Cardiac muscle cell (in vitro differentiated cells and primary cell): ENCODE measurements around the gene ST3GAL3. TPM values are rescaled to one million over a fixed set of nuclear protein-coding genes. Genes with fewer than 3 reads are reported as not detected.

Source experiments
- DNase-seq, 2 donors: peaks; one replicate each; pipeline versions ENCODE4 v3.0.0 to v3.0.0-alpha.2; 2010 to 2017; ENCODE audit warnings: low read depth in 1 of 2, low spot score in 1 of 2
- H3K27ac ChIP-seq: fragments of 200-600 bp; sonication (generic); 2 replicates; pipeline ENCODE4 v1.5.1; 2016
- H3K27me3 ChIP-seq: fragments of 200-600 bp; sonication (generic); 2 replicates; pipeline ENCODE4 v1.6.0; 2016; ENCODE audit warnings: control low read depth
- H3K36me3 ChIP-seq: fragments of 200-600 bp; sonication (generic); 2 replicates; pipeline ENCODE4 v1.5.1; 2016; ENCODE audit warnings: control low read depth
- H3K4me1 ChIP-seq: fragments of 200-600 bp; sonication (generic); 2 replicates; pipeline ENCODE4 v1.8.1; 2017; ENCODE audit warnings: low read depth, mild to moderate bottlenecking, mixed run types
- H3K4me3 ChIP-seq: fragments of 200-600 bp; sonication (generic); 2 replicates; pipeline ENCODE4 v1.5.1; 2016; ENCODE audit warnings: mild to moderate bottlenecking
- H3K9me3 ChIP-seq: fragments of 200-600 bp; sonication (generic); 2 replicates; pipeline ENCODE4 v1.5.1; 2017; ENCODE audit warnings: low read depth, mild to moderate bottlenecking, control low read depth
- polyA plus RNA-seq: library from polyadenylated mRNA; unstranded; fragments of >200 nt; fragmentation: Nextera tagmentation; extraction: Ambion mirVana; gene quantifications from 2 replicates; pipeline ENCODE4 v1.2.1, GENCODE V29; 2016
- total RNA-seq: library from RNA; depleted of rRNA; stranded (reverse); fragments of >200 nt; gene quantifications from 2 replicates; pipeline ENCODE4 v1.2.3, GENCODE V29; 2016
- TF ChIP-seq, protein P1 (sequence below): IDR thresholded peaks from 2 replicates; pipeline ENCODE4 v1.5.1; 2012; ENCODE audit warnings: low read depth, mild to moderate bottlenecking, low read length

The ST3GAL3 gene
- total and polyA plus RNA-seq, 2 experiments from 2014 or later = 34.7 to 35.7 TPM

DNA sequence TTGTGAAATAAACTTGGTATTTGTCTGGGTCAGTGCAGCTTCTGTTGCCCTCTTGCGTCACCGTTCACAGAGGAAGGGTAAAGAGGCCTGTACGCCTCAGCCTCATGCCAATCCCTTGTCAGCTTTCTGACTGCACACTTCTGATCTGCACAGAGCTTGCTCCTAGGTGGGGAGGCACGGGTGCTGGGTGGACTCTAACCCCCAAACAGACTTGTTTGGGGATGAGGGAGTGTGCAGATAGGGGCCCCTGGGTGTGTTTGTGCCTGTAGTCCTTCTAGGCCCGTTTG is 270.9 kb downstream of the ST3GAL3 start:
- Histone ChIP-seq H3K27me3 (no peaks in the 10 kb centered on the region), H3K27ac (no peak overlapping the region), H3K36me3 (peaks cover 11% of the 10 kb centered on the region), H3K9me3 (no peaks in the 10 kb centered on the region), H3K4me3 (peak overlapping the region; percentile 72), H3K4me1 (no peaks in the 10 kb centered on the region)
- TF ChIP-seq, protein P1, sequence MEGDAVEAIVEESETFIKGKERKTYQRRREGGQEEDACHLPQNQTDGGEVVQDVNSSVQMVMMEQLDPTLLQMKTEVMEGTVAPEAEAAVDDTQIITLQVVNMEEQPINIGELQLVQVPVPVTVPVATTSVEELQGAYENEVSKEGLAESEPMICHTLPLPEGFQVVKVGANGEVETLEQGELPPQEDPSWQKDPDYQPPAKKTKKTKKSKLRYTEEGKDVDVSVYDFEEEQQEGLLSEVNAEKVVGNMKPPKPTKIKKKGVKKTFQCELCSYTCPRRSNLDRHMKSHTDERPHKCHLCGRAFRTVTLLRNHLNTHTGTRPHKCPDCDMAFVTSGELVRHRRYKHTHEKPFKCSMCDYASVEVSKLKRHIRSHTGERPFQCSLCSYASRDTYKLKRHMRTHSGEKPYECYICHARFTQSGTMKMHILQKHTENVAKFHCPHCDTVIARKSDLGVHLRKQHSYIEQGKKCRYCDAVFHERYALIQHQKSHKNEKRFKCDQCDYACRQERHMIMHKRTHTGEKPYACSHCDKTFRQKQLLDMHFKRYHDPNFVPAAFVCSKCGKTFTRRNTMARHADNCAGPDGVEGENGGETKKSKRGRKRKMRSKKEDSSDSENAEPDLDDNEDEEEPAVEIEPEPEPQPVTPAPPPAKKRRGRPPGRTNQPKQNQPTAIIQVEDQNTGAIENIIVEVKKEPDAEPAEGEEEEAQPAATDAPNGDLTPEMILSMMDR = no peak
- no peak for DNase-seq

DNA sequence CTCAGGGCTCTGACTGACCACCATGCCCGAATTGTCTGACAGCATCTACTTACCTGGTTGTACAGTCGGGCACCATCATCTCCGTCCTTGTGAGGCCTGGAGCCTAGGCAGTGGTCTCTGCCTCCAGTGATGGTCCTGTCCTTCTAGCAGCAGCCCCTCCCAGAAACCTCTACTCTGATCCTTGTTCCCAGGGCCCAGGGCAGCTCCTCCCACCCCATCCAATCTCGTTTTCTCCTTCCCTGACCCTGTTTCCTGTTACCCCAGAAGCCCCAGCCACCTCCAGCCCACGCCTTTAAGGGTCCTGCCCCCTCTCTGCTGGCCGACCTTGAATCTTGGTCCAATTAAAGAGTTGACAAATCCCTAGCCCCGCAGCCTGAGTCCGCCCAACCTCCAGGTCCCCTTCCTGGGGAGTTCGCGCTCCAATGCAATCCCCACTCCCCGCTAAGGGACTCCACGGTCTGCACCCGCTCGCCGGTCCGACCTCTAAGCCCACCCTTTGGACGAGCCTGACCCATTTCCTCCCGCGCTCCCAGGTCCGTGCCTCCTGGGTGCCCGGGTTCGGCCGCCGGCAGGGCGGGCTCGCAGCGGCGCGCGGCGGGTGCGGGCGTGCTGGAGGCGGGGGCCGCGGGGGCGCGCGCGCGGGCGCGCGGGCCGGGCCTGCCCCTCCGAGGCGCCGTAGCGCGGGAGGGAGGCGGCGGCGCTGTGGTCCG is 271.4 kb downstream of the ST3GAL3 start, which contains the start of gene B4GALT2:
B4GALT2 (plus strand) TSS at position 660 of the 710 bp plus-strand sequence. CDS start 1,951 bp downstream, outside the sequence.
- TF ChIP-seq, protein P1 = no peak
- DNase-seq = peak; percentile 45 to 46

DNA sequence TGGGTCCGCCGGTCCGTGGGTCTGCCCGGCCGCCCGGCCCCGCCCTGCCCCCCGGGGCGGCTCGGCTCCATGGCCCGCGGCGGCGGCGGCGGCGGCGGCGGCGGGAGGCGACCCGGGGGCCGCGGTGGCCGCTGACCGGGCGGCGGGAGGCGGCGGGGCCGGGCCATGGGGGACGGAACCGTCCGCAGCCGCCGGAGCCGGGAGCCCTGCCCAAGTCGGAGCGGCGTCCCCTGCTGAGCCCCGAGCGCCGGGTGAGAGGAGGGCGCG is 271.9 kb downstream of the ST3GAL3 start:
- H3K4me1 ChIP-seq = no peaks in the 10 kb centered on the region
- DNase-seq = peak in 1 of 2 donors; percentile 29
- TF ChIP-seq, protein P1 = no peak
- H3K4me3 ChIP-seq = peak overlapping the region; percentile 92
- H3K27me3 ChIP-seq = no peaks in the 10 kb centered on the region
- no peaks in the 10 kb centered on the region for H3K9me3 ChIP-seq
- H3K27ac ChIP-seq = no peak overlapping the region
- peaks cover 11% of the 10 kb centered on the region for H3K36me3 ChIP-seq

More for the DNA sequence above, 271.4 kb downstream of the ST3GAL3 start, which contains the start of gene B4GALT2:
- Histone ChIP-seq H3K36me3 (peaks cover 11% of the 10 kb centered on the region), H3K27ac (no peak within 1 kb of the TSS), H3K4me1 (no peaks in the 10 kb centered on the region), H3K9me3 (no peaks in the 10 kb centered on the region), H3K27me3 (no peaks in the 10 kb centered on the region), H3K4me3 (peak within 1 kb of the TSS; percentile 92)

DNA sequence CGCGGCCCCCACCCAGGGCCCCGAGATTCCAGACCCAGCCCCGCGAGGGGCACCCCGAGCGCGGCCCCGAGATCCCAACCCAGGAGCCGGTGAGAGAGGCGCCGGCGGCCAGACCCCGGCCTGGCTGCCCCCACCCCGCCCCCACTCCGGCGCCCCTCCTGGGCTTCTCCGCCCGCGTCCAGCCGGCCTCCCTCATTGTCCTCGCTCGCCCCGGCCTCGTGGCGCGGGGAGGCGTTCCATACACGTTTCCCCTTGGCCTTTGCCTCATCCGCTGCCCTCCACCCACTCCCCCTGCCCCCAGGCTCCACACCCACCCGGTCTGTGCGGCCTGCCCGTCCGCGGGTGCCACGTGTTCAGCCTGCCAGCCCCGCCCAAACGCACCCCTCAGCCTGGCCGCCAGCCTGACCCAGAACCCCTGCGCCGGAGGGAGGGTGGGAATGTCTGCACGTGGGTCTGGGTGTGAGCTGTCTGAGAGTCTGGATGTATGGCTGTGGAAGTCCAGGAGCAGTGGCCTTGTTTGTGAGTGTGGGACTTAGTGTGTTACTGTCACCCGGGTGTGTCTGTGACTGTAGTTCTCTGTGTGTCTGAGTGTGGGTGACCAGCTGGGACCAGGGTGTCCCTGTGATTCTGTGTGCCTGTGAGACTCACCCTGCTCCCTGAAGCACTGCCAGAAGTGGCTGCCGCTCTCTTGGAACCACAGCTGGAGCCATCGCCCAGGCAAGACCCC is 272.4 kb downstream of the ST3GAL3 start:
- peak; percentile 36 to 63 for DNase-seq
- peaks cover 11% of the 10 kb centered on the region for H3K36me3 ChIP-seq
- no peaks in the 10 kb centered on the region for H3K4me1 ChIP-seq
- TF ChIP-seq, protein P1 = no peak
- no peak overlapping the region for H3K27ac ChIP-seq
- peak overlapping the region; percentile 92 for H3K4me3 ChIP-seq
- H3K27me3 ChIP-seq = no peaks in the 10 kb centered on the region
- H3K9me3 ChIP-seq = no peaks in the 10 kb centered on the region

DNA sequence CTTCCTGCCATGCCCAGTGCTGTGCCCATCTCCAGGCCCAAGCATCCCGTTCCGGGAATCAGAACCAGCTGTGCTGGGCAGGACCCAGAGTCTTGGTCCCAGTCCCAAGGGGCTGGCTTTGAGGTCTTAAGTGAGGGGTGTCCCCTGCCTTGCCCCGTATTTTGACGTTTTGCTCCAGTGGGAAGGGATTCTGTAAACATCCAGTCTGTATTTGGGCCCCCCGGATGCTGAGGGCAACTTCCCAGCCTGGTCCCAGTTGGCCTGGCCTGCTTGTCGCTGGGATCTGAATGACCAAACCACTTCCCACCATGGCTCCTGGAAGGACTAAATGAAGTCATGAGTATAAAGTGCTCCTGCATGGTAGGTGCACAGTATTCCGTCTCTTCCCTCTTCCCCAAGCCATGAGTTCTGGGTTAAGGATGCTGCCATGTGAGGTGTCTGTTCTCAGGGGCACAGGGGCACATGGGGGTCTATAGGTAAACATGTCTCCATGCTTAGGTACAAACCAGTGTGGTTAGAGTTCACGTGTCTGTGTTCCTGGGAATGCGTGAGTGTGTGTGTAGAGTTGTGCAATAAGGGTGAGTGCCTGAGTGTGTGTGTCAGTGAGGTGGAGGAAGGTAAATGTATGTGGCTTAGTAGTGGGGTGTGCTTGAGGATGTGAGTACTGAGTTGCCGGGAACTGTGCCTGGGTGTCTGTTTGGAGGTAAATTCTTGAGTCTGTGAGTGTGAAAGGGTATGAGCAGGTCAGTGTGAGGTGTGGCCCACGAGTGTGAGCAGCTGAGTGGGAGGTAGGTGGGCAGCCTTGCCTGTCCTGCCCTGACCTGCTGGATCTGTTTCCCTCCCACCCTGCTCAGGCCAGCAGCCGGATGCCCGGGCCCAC is 273.2 kb downstream of the ST3GAL3 start:
- peak overlapping the region; percentile 92 for H3K4me3 ChIP-seq
- H3K9me3 ChIP-seq = no peaks in the 10 kb centered on the region
- peak in 1 of 2 donors; percentile 37 for DNase-seq
- H3K36me3 ChIP-seq = peaks cover 11% of the 10 kb centered on the region
- no peaks in the 10 kb centered on the region for H3K27me3 ChIP-seq
- H3K27ac ChIP-seq = no peak overlapping the region
- TF ChIP-seq, protein P1 = no peak
- H3K4me1 ChIP-seq = no peaks in the 10 kb centered on the region
